PC-3 (cell line): ENCODE measurements around the gene BCL2L13.

ENCODE experiments used
- EZH2 ChIP-seq: fragments of 300-600 bp; sonication (generic); IDR thresholded peaks from one replicate; pipeline ENCODE4 v1.6.1; 2017; ENCODE audit warnings: antibody characterized with exemption, mild to moderate bottlenecking, low read length; ENCODE audit not compliant: unreplicated experiment
- TF ChIP-seq, protein P1 (sequence below): fragments of 300-600 bp; sonication (generic); conservative IDR thresholded peaks from 2 replicates; pipeline ENCODE4 v1.5.1; 2017; ENCODE audit warnings: antibody characterized with exemption, low read depth, mild to moderate bottlenecking, low read length

DNA sequence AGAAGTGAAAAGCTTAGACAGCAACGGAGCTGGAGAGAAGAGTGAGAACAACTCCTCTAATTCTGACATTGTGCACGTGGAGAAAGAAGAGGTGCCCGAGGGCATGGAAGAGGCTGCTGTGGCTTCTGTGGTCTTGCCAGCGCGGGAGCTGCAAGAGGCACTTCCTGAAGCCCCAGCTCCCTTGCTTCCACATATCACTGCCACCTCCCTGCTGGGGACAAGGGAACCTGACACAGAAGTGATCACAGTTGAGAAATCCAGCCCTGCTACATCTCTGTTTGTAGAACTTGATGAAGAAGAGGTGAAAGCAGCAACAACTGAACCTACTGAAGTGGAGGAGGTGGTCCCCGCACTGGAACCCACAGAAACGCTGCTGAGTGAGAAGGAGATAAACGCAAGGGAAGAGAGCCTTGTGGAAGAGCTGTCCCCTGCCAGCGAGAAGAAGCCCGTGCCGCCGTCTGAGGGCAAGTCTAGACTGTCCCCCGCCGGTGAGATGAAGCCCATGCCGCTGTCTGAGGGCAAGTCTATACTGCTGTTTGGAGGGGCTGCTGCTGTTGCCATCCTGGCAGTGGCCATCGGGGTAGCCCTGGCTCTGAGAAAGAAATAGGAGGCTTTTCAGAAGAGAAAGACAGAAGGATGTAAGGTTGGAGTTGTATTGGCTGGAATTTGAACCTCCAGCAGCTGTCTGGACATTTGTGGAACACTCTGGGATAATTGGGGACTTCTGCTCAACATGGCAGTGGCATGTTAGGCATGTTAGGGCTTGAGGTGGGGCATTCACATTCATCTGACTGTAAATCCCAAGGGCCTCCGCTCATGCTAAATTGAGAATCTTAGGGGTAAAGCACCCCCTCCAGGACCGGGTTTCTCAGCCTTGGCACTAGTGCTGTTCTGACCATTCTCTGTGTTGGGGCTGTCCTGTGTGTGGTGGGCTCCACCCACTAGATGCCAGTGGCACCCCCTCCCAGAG, 88.7 kb downstream of the BCL2L13 start:
- no peak for TF ChIP-seq EZH2
- TF ChIP-seq, protein P1, sequence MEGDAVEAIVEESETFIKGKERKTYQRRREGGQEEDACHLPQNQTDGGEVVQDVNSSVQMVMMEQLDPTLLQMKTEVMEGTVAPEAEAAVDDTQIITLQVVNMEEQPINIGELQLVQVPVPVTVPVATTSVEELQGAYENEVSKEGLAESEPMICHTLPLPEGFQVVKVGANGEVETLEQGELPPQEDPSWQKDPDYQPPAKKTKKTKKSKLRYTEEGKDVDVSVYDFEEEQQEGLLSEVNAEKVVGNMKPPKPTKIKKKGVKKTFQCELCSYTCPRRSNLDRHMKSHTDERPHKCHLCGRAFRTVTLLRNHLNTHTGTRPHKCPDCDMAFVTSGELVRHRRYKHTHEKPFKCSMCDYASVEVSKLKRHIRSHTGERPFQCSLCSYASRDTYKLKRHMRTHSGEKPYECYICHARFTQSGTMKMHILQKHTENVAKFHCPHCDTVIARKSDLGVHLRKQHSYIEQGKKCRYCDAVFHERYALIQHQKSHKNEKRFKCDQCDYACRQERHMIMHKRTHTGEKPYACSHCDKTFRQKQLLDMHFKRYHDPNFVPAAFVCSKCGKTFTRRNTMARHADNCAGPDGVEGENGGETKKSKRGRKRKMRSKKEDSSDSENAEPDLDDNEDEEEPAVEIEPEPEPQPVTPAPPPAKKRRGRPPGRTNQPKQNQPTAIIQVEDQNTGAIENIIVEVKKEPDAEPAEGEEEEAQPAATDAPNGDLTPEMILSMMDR = no peak
